H1 (cell line): ENCODE data around the gene VSIR. TPM values are rescaled to one million over a fixed set of nuclear protein-coding genes. Genes with fewer than 3 reads are reported as not detected.

Experiments
- CTCF ChIA-PET: fragments of 300-600 bp; sonication (Branson Sonifier 250); formaldehyde crosslinking; loops from one replicate; lab custom pipeline; 2021; ENCODE audit not compliant: partially characterized antibody; lab: Charles Lee
- POLR2A ChIA-PET: fragments of 300-600 bp; sonication (Branson Sonifier 250); formaldehyde crosslinking; loops from one replicate; lab custom pipeline; 2021; ENCODE audit warnings: inconsistent platforms; ENCODE audit not compliant: partially characterized antibody; lab: Charles Lee
- DNase-seq, 2 experiments: peaks; one replicate each; pipeline versions ENCODE4 v3.0.0 to v3.0.0-alpha.2; 2010 to 2022; ENCODE audit warnings: low spot score in 2 of 2, low read depth in 1 of 2, mixed read lengths in 1 of 2
- FAIRE-seq: peaks from 2 replicates; lab custom pipeline; 2011; peaks lifted over from hg19 to GRCh38; lab: Jason Lieb, UNC
- H2AFZ ChIP-seq: 2 replicates; pipeline ENCODE4 v1.8.1; 2012; ENCODE audit warnings: low read length, inconsistent platforms
- H2AK5ac ChIP-seq: 2 replicates; pipeline ENCODE4 v1.6.1; 2013; ENCODE audit warnings: low read depth, low read length
- H2BK120ac ChIP-seq: replicated peaks from 2 replicates; pipeline ENCODE3; 2013; ENCODE audit warnings: low read depth, low read length, inconsistent platforms
- H2BK12ac ChIP-seq: 2 replicates; pipeline ENCODE4 v1.6.1; 2013; ENCODE audit warnings: low read depth, low read length
- H2BK15ac ChIP-seq: 2 replicates; pipeline ENCODE4 v1.6.1; 2013; ENCODE audit warnings: low read length
- H2BK20ac ChIP-seq: 2 replicates; pipeline ENCODE4 v1.6.1; 2013; ENCODE audit warnings: low read length
- H2BK5ac ChIP-seq: 2 replicates; pipeline ENCODE4 v1.6.1; 2013; ENCODE audit warnings: low read depth, low read length
- H3K14ac ChIP-seq: 2 replicates; pipeline ENCODE4 v1.6.1; 2013; ENCODE audit warnings: inconsistent platforms; ENCODE audit not compliant: insufficient read length
- H3K18ac ChIP-seq: 2 replicates; pipeline ENCODE4 v1.6.1; 2013; ENCODE audit warnings: low read length; ENCODE audit errors: extremely low read depth
- H3K23ac ChIP-seq: 2 replicates; pipeline ENCODE4 v1.6.1; 2013; ENCODE audit warnings: inconsistent platforms; ENCODE audit not compliant: insufficient read length
- H3K23me2 ChIP-seq: 2 replicates; pipeline ENCODE4 v1.6.1; 2013; ENCODE audit warnings: low read depth, low read length
- H3K27ac ChIP-seq: 2 replicates; pipeline ENCODE4 v1.6.1; 2011; ENCODE audit warnings: low read depth, low read length, inconsistent platforms
- H3K27me3 ChIP-seq, 4 experiments: replicated peaks in 1 of 4; 1 replicate in 1 of 4; 2 replicates in 3 of 4; pipeline versions ENCODE4 v1.6.1 to v1.8.1; 2011 to 2013; ENCODE audit warnings: low read length in 3 of 4, mild to moderate bottlenecking in 3 of 4, inconsistent platforms in 2 of 4, mixed read lengths in 2 of 4, moderate library complexity in 1 of 4; ENCODE audit not compliant: control insufficient read depth in 3 of 4, insufficient read depth in 3 of 4; ENCODE audit errors: extremely low read depth in 1 of 4
- H3K36me3 ChIP-seq, 4 experiments: 2 replicates each; pipeline versions ENCODE4 v1.6.1 to v1.8.1; 2011 to 2013; ENCODE audit warnings: mild to moderate bottlenecking in 4 of 4, low read length in 3 of 4, moderate library complexity in 2 of 4, control low read depth in 1 of 4, inconsistent platforms in 1 of 4; ENCODE audit not compliant: insufficient read depth in 4 of 4, control insufficient read depth in 2 of 4
- H3K4ac ChIP-seq: replicated peaks from 2 replicates; pipeline ENCODE3; 2013; ENCODE audit warnings: low read length, low read depth, mixed read lengths, inconsistent platforms; ENCODE audit not compliant: insufficient read length
- H3K4me1 ChIP-seq, 4 experiments: replicated peaks in 1 of 4; 1 replicate in 1 of 4; 2 replicates in 3 of 4; pipeline versions ENCODE4 v1.6.1 to v1.8.1; 2011 to 2013; ENCODE audit warnings: low read length in 3 of 4, inconsistent platforms in 2 of 4, mixed read lengths in 1 of 4; ENCODE audit not compliant: insufficient read depth in 4 of 4, control insufficient read depth in 3 of 4
- H3K4me2 ChIP-seq, 2 experiments: 2 replicates each; pipeline versions ENCODE4 v1.6.1 to v1.8.1; 2011 to 2013; ENCODE audit warnings: low read depth in 2 of 2, low read length in 2 of 2, control low read depth in 1 of 2, inconsistent platforms in 1 of 2, mild to moderate bottlenecking in 1 of 2; ENCODE audit not compliant: insufficient read depth in 1 of 2
- H3K4me3 ChIP-seq, 4 experiments: fragments of 200-600, 300-600 bp in 1 of 4; sonication (generic), shearing (Covaris generic), sonication (Bioruptor Twin) in 1 of 4; 2 replicates each; pipeline versions ENCODE4 v1.5.1 to v1.8.1; 2011 to 2016; ENCODE audit warnings: low read length in 4 of 4, low read depth in 3 of 4, control low read depth in 2 of 4, inconsistent platforms in 2 of 4, mild to moderate bottlenecking in 2 of 4, mixed read lengths in 1 of 4, moderate library complexity in 1 of 4; ENCODE audit not compliant: insufficient read depth in 2 of 4; ENCODE audit errors: extremely low read depth in 1 of 4
- H3K56ac ChIP-seq: replicated peaks from 2 replicates; pipeline ENCODE3; 2013; ENCODE audit warnings: low read depth, mild to moderate bottlenecking, mixed read lengths, low read length, inconsistent platforms; ENCODE audit not compliant: insufficient read length
- H3K79me1 ChIP-seq: 2 replicates; pipeline ENCODE4 v1.6.1; 2013; ENCODE audit warnings: low read depth, low read length, control low read depth
- H3K79me2 ChIP-seq, 2 experiments: 2 replicates each; pipeline versions ENCODE4 v1.6.1 to v1.8.1; 2012 to 2013; ENCODE audit warnings: low read length in 2 of 2, mild to moderate bottlenecking in 2 of 2, inconsistent platforms in 1 of 2; ENCODE audit not compliant: insufficient read depth in 2 of 2, control insufficient read depth in 1 of 2
- H3K9ac ChIP-seq, 4 experiments: replicated peaks in 1 of 4; 1 replicate in 1 of 4; 2 replicates in 3 of 4; pipeline versions ENCODE4 v1.6.1 to v1.8.1; 2011 to 2013; ENCODE audit warnings: low read depth in 3 of 4, low read length in 3 of 4, control low read depth in 2 of 4, mild to moderate bottlenecking in 2 of 4, moderate library complexity in 2 of 4, inconsistent platforms in 1 of 4; ENCODE audit errors: extremely low read depth in 1 of 4
- H3K9me3 ChIP-seq, 2 experiments: 2 replicates each; pipeline versions ENCODE4 v1.6.1 to v1.8.1; 2012 to 2013; ENCODE audit warnings: mild to moderate bottlenecking in 2 of 2, moderate library complexity in 2 of 2, control low read depth in 1 of 2, inconsistent platforms in 1 of 2, low read depth in 1 of 2, low read length in 1 of 2, mixed read lengths in 1 of 2; ENCODE audit not compliant: insufficient read depth in 2 of 2
- H4K20me1 ChIP-seq, 2 experiments: replicated peaks in 1 of 2; 2 replicates each; pipeline versions ENCODE3 to v1.8.1; 2011 to 2013; ENCODE audit warnings: inconsistent platforms in 2 of 2, low read length in 2 of 2, mild to moderate bottlenecking in 1 of 2; ENCODE audit not compliant: insufficient read depth in 2 of 2, control insufficient read depth in 1 of 2
- H4K5ac ChIP-seq: 2 replicates; pipeline ENCODE4 v1.6.1; 2013; ENCODE audit warnings: low read length, low read depth, mixed read lengths, inconsistent platforms; ENCODE audit not compliant: insufficient read length
- H4K8ac ChIP-seq: 2 replicates; pipeline ENCODE4 v1.8.0; 2013; ENCODE audit warnings: mild to moderate bottlenecking, moderate library complexity, low read length, inconsistent platforms; ENCODE audit not compliant: insufficient read depth; ENCODE audit errors: extremely low read depth
- H4K91ac ChIP-seq: replicated peaks from 2 replicates; pipeline ENCODE3; 2013; ENCODE audit warnings: low read length, mixed read lengths, inconsistent platforms; ENCODE audit not compliant: insufficient read length
- CBX5 ChIP-seq: fragments of 300-800, 300-1000 bp; sonication (generic); IDR thresholded peaks from 2 replicates; pipeline ENCODE4 v1.7.1; 2016; ENCODE audit warnings: antibody characterized with exemption, low read length, low read depth
- EGR1 ChIP-seq: IDR thresholded peaks from 2 replicates; pipeline ENCODE4 v1.6.1; 2011; ENCODE audit warnings: low read depth, low read length, borderline replicate concordance
- EP300 ChIP-seq, 2 experiments: IDR thresholded peaks; 1 replicate in 1 of 2; 2 replicates in 1 of 2; pipeline ENCODE4 v1.6.1; 2011 to 2012; ENCODE audit warnings: low read depth in 2 of 2, low read length in 2 of 2, mild to moderate bottlenecking in 2 of 2, borderline replicate concordance in 1 of 2, inconsistent platforms in 1 of 2, moderate library complexity in 1 of 2
- HDAC2 ChIP-seq, 2 experiments: fragments of 300-600 bp in 1 of 2; sonication (generic) in 1 of 2; IDR thresholded peaks; 2 replicates each; pipeline ENCODE4 v1.6.1; 2011 to 2012; ENCODE audit warnings: low read depth in 2 of 2, low read length in 2 of 2, mild to moderate bottlenecking in 2 of 2, moderate library complexity in 2 of 2, borderline replicate concordance in 1 of 2, inconsistent platforms in 1 of 2
- HDAC6 ChIP-seq: IDR thresholded peaks from one replicate; pipeline ENCODE4 v1.7.1; 2012; ENCODE audit warnings: low read depth, mild to moderate bottlenecking, inconsistent platforms, low read length, moderate library complexity
- WGBS, 2 experiments: shearing (Covaris generic) in 1 of 2; methylation state at CpG; one replicate each; pipeline versions ENCODE4 v1.1.6 to v1.1.7; 2013 to 2015; ENCODE audit warnings: low lambda C conversion rate in 2 of 2, mixed read lengths in 2 of 2, inconsistent platforms in 1 of 2, low coverage in 1 of 2, missing lambda C conversion rate in 1 of 2; ENCODE audit not compliant: insufficient replicate concordance in 2 of 2, insufficient coverage in 1 of 2, insufficient read length in 1 of 2; ENCODE audit errors: extremely low coverage in 1 of 2, missing lambda C conversion rate in 1 of 2; 5-methylcytosine and 5-hydroxymethylcytosine counted together
- polyA plus RNA-seq, 7 experiments: library from polyadenylated mRNA; depleted of rRNA in 3 of 7; stranded (reverse) in 5 of 7; unstranded in 2 of 7; fragments of >200 nt in 5 of 7; fragments of 200-250 nt in 2 of 7; gene quantifications; 1 replicate in 5 of 7; 2 replicates in 1 of 7; 4 replicates in 1 of 7; pipeline versions ENCODE4 v1.2.1 to v1.2.3, GENCODE V29; 2011 to 2013; ENCODE audit warnings: missing spikeins in 2 of 7, mixed read lengths in 2 of 7
- total RNA-seq: library from RNA; stranded (reverse); fragmentation: NEBNext Ultra II Directional; extraction: Animal tissue kit (Norgen Biotek cat#: 25700); gene quantifications from 2 replicates; pipeline ENCODE4 v1.2.1, GENCODE V29; 2021
- TF ChIP-seq, protein P1 (sequence below): IDR thresholded peaks from 2 replicates; pipeline ENCODE4 v1.6.1; 2012; ENCODE audit warnings: low read length, inconsistent platforms
- TF ChIP-seq, protein P2 (sequence below): IDR thresholded peaks from 2 replicates; pipeline ENCODE4 v1.6.1; 2012; ENCODE audit warnings: inconsistent platforms
- TF ChIP-seq, protein P3 (sequence below): IDR thresholded peaks from 2 replicates; pipeline ENCODE4 v1.6.1; 2011; ENCODE audit warnings: low read depth, mild to moderate bottlenecking, low read length; ENCODE audit not compliant: insufficient read depth

The VSIR gene
- total and polyA plus RNA-seq, 2 of the 8 experiments (the other 6 are each of a cell fraction or from before 2014, with no cell fraction given), result 0.33 TPM; not detected in 1

DNA sequence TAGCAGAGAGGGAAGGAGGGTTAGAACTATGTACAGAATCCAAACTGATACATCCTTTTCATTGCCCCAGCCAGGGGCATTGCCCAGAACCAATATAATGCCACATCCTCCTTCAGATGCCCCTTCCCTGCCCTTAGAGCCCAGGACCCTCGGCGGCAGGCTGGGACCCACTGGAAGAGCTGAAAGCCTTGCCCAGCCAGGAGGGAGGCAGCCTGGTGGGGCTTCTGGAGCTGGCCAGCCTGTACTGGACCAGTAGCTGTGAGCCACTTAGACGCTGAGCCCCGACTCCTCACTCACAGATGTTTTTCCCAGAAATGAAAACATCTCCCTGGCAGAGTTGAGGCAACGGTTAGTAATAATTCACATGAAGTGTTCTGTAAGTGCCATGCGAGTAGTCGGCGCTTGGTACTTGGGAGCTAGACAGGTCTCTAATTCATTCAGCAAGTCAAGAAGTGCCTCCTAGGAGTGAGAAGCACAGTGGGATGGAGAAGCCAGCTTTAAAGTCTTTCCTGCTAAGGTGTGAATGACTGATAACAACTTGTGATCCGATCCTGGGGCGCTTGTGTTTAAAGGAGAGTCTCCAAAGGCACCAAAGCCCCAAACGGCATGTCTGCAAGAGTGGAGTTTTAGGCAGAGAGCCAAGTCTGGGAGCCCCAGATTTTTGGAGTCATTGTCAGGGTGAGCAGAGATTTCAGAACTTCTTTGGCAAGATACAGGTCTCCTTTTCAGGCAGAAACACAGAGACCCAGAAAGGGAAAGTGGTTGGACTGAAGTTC, 9.8 kb downstream of the VSIR start:
- no peak overlapping the region for H4K8ac ChIP-seq
- H2BK120ac ChIP-seq, result no peak overlapping the region
- no peak overlapping the region for H2AFZ ChIP-seq
- H3K23ac ChIP-seq, result no peak overlapping the region
- H3K18ac ChIP-seq, result no peak overlapping the region
- H3K27ac ChIP-seq, result no peak overlapping the region
- no peak overlapping the region for H2BK5ac ChIP-seq
- no peak overlapping the region for H4K5ac ChIP-seq
- no peak overlapping the region for H3K4me2 ChIP-seq
- 82% methylated on average over 11 of the region's 11 CpGs; no CpG with 5 or more reads in 1 of the 2 experiments for WGBS, 2 experiments
- no peaks in the 10 kb centered on the region; a peak in 1 of 7 replicates for H3K27me3 ChIP-seq
- no peak overlapping the region for H3K4ac ChIP-seq
- no peaks in the 10 kb centered on the region; a peak in 1 of 7 replicates for H3K4me1 ChIP-seq
- no peaks in the 10 kb centered on the region for H3K36me3 ChIP-seq
- POLR2A ChIA-PET, result no interaction called here
- H2BK15ac ChIP-seq, result no peak overlapping the region
- H3K9me3 ChIP-seq, result no peaks in the 10 kb centered on the region
- H3K79me1 ChIP-seq, result no peaks in the 10 kb centered on the region
- no peak overlapping the region for H3K4me3 ChIP-seq
- H3K56ac ChIP-seq, result no peak overlapping the region
- no peak overlapping the region for H2AK5ac ChIP-seq
- CTCF ChIA-PET, result interaction anchor here (0.8 to 5.3 kb wide), 17 partner anchors 8 to 449 kb away, joined by 3 to 44 read pairs (median 3); partner anchors contain the start of gene VSIR
- DNase-seq, result no peak
- no peak overlapping the region for H2BK12ac ChIP-seq
- H3K9ac ChIP-seq, result no peak overlapping the region
- H4K91ac ChIP-seq, result no peak overlapping the region
- H4K20me1 ChIP-seq, result no peaks in the 10 kb centered on the region
- H3K79me2 ChIP-seq, result no peaks in the 10 kb centered on the region
- no peak for FAIRE-seq
- H3K23me2 ChIP-seq, result no peaks in the 10 kb centered on the region
- no peak overlapping the region for H3K14ac ChIP-seq
- no peak overlapping the region for H2BK20ac ChIP-seq
- TF ChIP-seq EP300 (IDR thresholded peaks at IDR 0.05; ENCODE audit: borderline replicate concordance in 1 of 2, low read depth in 2 of 2, low read length in 2 of 2) (no peak), HDAC6 (no peak), HDAC2 (IDR thresholded peaks at IDR 0.05; ENCODE audit: borderline replicate concordance in 1 of 2, low read depth in 2 of 2, low read length in 2 of 2) (no peak), CBX5 (no peak), EGR1 (no peak)
- TF ChIP-seq, protein P1, sequence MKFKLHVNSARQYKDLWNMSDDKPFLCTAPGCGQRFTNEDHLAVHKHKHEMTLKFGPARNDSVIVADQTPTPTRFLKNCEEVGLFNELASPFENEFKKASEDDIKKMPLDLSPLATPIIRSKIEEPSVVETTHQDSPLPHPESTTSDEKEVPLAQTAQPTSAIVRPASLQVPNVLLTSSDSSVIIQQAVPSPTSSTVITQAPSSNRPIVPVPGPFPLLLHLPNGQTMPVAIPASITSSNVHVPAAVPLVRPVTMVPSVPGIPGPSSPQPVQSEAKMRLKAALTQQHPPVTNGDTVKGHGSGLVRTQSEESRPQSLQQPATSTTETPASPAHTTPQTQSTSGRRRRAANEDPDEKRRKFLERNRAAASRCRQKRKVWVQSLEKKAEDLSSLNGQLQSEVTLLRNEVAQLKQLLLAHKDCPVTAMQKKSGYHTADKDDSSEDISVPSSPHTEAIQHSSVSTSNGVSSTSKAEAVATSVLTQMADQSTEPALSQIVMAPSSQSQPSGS, result no peak
- TF ChIP-seq, protein P2, sequence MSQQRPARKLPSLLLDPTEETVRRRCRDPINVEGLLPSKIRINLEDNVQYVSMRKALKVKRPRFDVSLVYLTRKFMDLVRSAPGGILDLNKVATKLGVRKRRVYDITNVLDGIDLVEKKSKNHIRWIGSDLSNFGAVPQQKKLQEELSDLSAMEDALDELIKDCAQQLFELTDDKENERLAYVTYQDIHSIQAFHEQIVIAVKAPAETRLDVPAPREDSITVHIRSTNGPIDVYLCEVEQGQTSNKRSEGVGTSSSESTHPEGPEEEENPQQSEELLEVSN, result no peak
- TF ChIP-seq, protein P3, sequence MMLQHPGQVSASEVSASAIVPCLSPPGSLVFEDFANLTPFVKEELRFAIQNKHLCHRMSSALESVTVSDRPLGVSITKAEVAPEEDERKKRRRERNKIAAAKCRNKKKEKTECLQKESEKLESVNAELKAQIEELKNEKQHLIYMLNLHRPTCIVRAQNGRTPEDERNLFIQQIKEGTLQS, result no peak
